HepG2 (cell line): ENCODE data around the gene SLC22A7. TPM values are rescaled to one million over a fixed set of nuclear protein-coding genes. Genes with fewer than 3 reads are reported as not detected.
A peak's percentile ranks its signal among the peaks of the same experiment; 100 is the strongest.

Experiments used
- ATAC-seq: fragments of 200-7000 bp; cut with Tn5 transposase; 3 replicates; pipeline ENCODE4 v1.9.1; 2020; ENCODE audit warnings: mild to moderate bottlenecking, moderate library complexity
- BruUV-seq: library from RNA; stranded (reverse); fragments of 400-500 nt; replicated peaks from 2 replicates; lab custom pipeline; 2021; lab: Mats Ljungman, UMichigan
- CTCF ChIA-PET: fragments of 300-600 bp; formaldehyde crosslinking; extraction: SDS; loops from one replicate; lab custom pipeline; 2021; ENCODE audit warnings: low total read pairs, inconsistent platforms, low intra/inter-chr PET ratio; lab: Yijun Ruan, JAX
- POLR2A ChIA-PET: fragments of 350-600 bp; sonication (Branson Sonifier 250); formaldehyde crosslinking; loops from one replicate; lab custom pipeline; 2020; ENCODE audit warnings: antibody characterized with exemption, inconsistent platforms; lab: Yijun Ruan, JAX
- DNase-seq: peaks from one replicate; pipeline ENCODE4 v3.0.0-alpha.2; 2015; ENCODE audit warnings: low spot score
- FAIRE-seq: peaks from 3 replicates; lab custom pipeline; 2011; peaks lifted over from hg19 to GRCh38; lab: Jason Lieb, UNC
- H2AFZ ChIP-seq: one replicate; pipeline ENCODE4 v1.6.1; 2011; ENCODE audit warnings: low read length, inconsistent platforms
- H3K27ac ChIP-seq: fragments of 300-600 bp; 3 replicates; pipeline ENCODE4 v1.8.0; 2011; ENCODE audit warnings: mixed run types, mild to moderate bottlenecking, mixed read lengths, low read length, inconsistent platforms; ENCODE audit not compliant: insufficient read depth; ENCODE audit errors: extremely low read length
- H3K27me3 ChIP-seq, 2 experiments: fragments of 200-600 bp in 1 of 2; 2 replicates in 1 of 2; 3 replicates in 1 of 2; pipeline versions ENCODE4 v1.6.0 to v1.8.0; 2011; ENCODE audit warnings: low read length in 2 of 2, mild to moderate bottlenecking in 2 of 2, moderate library complexity in 2 of 2, inconsistent platforms in 1 of 2; ENCODE audit not compliant: insufficient read depth in 2 of 2, control insufficient read depth in 1 of 2
- H3K36me3 ChIP-seq, 2 experiments: fragments of 200-600 bp in 1 of 2; replicated peaks in 1 of 2; 2 replicates in 1 of 2; 3 replicates in 1 of 2; pipeline versions ENCODE4 v1.5.1 to v1.8.0; 2011; ENCODE audit warnings: low read length in 2 of 2, inconsistent platforms in 1 of 2; ENCODE audit not compliant: insufficient read depth in 2 of 2, control insufficient read depth in 1 of 2
- H3K4me1 ChIP-seq: 2 replicates; pipeline ENCODE4 v1.5.1; 2012; ENCODE audit warnings: low read length, inconsistent platforms; ENCODE audit not compliant: insufficient read depth
- H3K4me2 ChIP-seq: 2 replicates; pipeline ENCODE4 v1.6.0; 2011; ENCODE audit warnings: low read depth, low read length, inconsistent platforms
- H3K4me3 ChIP-seq, 3 experiments: fragments of 200-600 bp in 1 of 3; sonication (generic), shearing (Covaris generic) in 1 of 3; replicated peaks in 1 of 3; 2 replicates each; pipeline ENCODE4 v1.5.1; 2011 to 2016; ENCODE audit warnings: low read length in 3 of 3, inconsistent platforms in 2 of 3, low read depth in 2 of 3, mild to moderate bottlenecking in 2 of 3, control low read depth in 1 of 3, mixed read lengths in 1 of 3; ENCODE audit not compliant: insufficient read depth in 1 of 3
- H3K79me2 ChIP-seq: one replicate; pipeline ENCODE4 v1.6.1; 2011; ENCODE audit warnings: low read length, inconsistent platforms; ENCODE audit not compliant: insufficient read depth
- H3K9ac ChIP-seq: 2 replicates; pipeline ENCODE4 v1.6.0; 2011; ENCODE audit warnings: mild to moderate bottlenecking, low read depth, low read length, inconsistent platforms; ENCODE audit not compliant: insufficient read depth
- H3K9me3 ChIP-seq: 2 replicates; pipeline ENCODE4 v1.5.1; 2012; ENCODE audit warnings: mild to moderate bottlenecking, low read length
- H4K20me1 ChIP-seq: 2 replicates; pipeline ENCODE4 v1.6.0; 2011; ENCODE audit warnings: inconsistent platforms, mild to moderate bottlenecking, low read length, moderate library complexity; ENCODE audit not compliant: insufficient read depth
- ATF7-NPFF ChIP-seq: sonication (generic); formaldehyde crosslinking; IDR thresholded peaks from 2 replicates; pipeline ENCODE4 v1.8.1; 2023; ENCODE audit warnings: mild to moderate bottlenecking, low read depth, missing genetic modification reagents, moderate library complexity
- ELF3 ChIP-seq: IDR thresholded peaks from 2 replicates; pipeline ENCODE4 v1.6.1; 2016; ENCODE audit warnings: missing genetic modification reagents, missing compliant biosample characterization
- GTF3A ChIP-seq: sonication (generic); formaldehyde crosslinking; conservative IDR thresholded peaks from 2 replicates; pipeline ENCODE4 v1.4.0; 2020; ENCODE audit warnings: mild to moderate bottlenecking, missing genetic modification reagents
- HNF4A ChIP-seq: sonication (generic); formaldehyde crosslinking; IDR thresholded peaks from 2 replicates; pipeline ENCODE4 v1.4.0; 2020; ENCODE audit warnings: missing genetic modification reagents
- MIER2 ChIP-seq: IDR thresholded peaks from 2 replicates; pipeline ENCODE4 v1.6.1; 2016; ENCODE audit warnings: missing biosample characterization, missing genetic modification reagents
- NFYC ChIP-seq: IDR thresholded peaks from 2 replicates; pipeline ENCODE4 v1.6.1; 2016; ENCODE audit warnings: missing genetic modification reagents, missing compliant biosample characterization
- POLR2AphosphoS2 ChIP-seq: IDR thresholded peaks from 2 replicates; pipeline ENCODE4 v1.6.1; 2011; ENCODE audit warnings: low read depth, low read length, improper control_type of control experiment
- RARG ChIP-seq: sonication (generic); formaldehyde crosslinking; IDR thresholded peaks from 2 replicates; pipeline ENCODE4 v1.4.0; 2020; ENCODE audit warnings: low read depth, mild to moderate bottlenecking, missing genetic modification reagents
- SALL1 ChIP-seq: sonication (generic); formaldehyde crosslinking; IDR thresholded peaks from 2 replicates; pipeline ENCODE4 v1.8.0; 2022; ENCODE audit warnings: mild to moderate bottlenecking, missing genetic modification reagents
- SOX13 ChIP-seq, 3 experiments: fragments of 450-650 bp in 1 of 3; sonication (generic) in 1 of 3; formaldehyde crosslinking in 1 of 3; IDR thresholded peaks in 2 of 3; conservative IDR thresholded peaks in 1 of 3; 2 replicates each; pipeline versions ENCODE4 v1.5.0 to v1.6.1; 2016 to 2020; ENCODE audit warnings: antibody characterized with exemption in 1 of 3, mild to moderate bottlenecking in 1 of 3, missing compliant biosample characterization in 1 of 3, missing genetic modification reagents in 1 of 3, moderate library complexity in 1 of 3
- TARDBP ChIP-seq: sonication (generic); formaldehyde crosslinking; IDR thresholded peaks from 2 replicates; pipeline ENCODE4 v1.8.0; 2022; ENCODE audit warnings: mild to moderate bottlenecking, missing genetic modification reagents
- THAP7 ChIP-seq: sonication (generic); formaldehyde crosslinking; IDR thresholded peaks from 2 replicates; pipeline ENCODE4 v1.8.1; 2023; ENCODE audit warnings: mild to moderate bottlenecking, missing genetic modification reagents
- U2AF1 ChIP-seq: fragments of 200-400 bp; formaldehyde crosslinking; optimal IDR thresholded peaks from 2 replicates; pipeline ENCODE3; 2017; ENCODE audit warnings: mild to moderate bottlenecking, low read depth, low read length
- WGBS: methylation state at CpG from one replicate; pipeline ENCODE4 v1.1.6; 2017; ENCODE audit warnings: low lambda C conversion rate; 5-methylcytosine and 5-hydroxymethylcytosine counted together
- in situ Hi-C: cut with HindIII; loops from 2 replicates; pipeline ENCODE4 v1.10.0; 2017; ENCODE audit warnings: low pct_unique_long_range_greater_than_20kb; ENCODE audit not compliant: extremely low pct_ligation_motif_present
- intact Hi-C: fragments of 100-400 bp; cut with micrococcal nuclease; formaldehyde crosslinking; loops from one replicate; pipeline ENCODE4 v1.10.0; 2022; ENCODE audit not compliant: unreplicated experiment
- polyA plus RNA-seq, 8 experiments: library from polyadenylated mRNA; depleted of rRNA in 3 of 8; stranded (reverse) in 7 of 8; unstranded in 1 of 8; fragments of >200 nt; fragmentation: Illumina TruSeq in 4 of 8; extraction: Trizol in 4 of 8; gene quantifications; 2 replicates each; pipeline versions ENCODE4 v1.2.1 to v1.2.3, GENCODE V29; 2011 to 2016; ENCODE audit warnings: low read depth in 4 of 8, missing spikeins in 1 of 8, mixed read lengths in 1 of 8; ENCODE audit not compliant: insufficient read depth in 1 of 8
- total RNA-seq, 5 experiments: library from RNA; depleted of rRNA; stranded (reverse); fragments of >200 nt; fragmentation: Illumina TruSeq; extraction: Trizol; gene quantifications; 2 replicates each; pipeline ENCODE4 v1.2.3, GENCODE V29; 2016; ENCODE audit warnings: low read depth in 1 of 5
- TF ChIP-seq, protein P1 (sequence below): sonication (generic); formaldehyde crosslinking; IDR thresholded peaks from 2 replicates; pipeline ENCODE4 v1.4.0; 2020; ENCODE audit warnings: missing genetic modification reagents
- TF ChIP-seq, protein P2 (sequence below): IDR thresholded peaks from 2 replicates; pipeline ENCODE4 v1.4.0; 2020; ENCODE audit warnings: mild to moderate bottlenecking, missing genetic modification reagents

The SLC22A7 gene
- total and polyA plus RNA-seq, 2 of the 13 experiments (the other 11 are each of a cell fraction or from before 2014, with no cell fraction given): 5.3 to 22.6 TPM

GRCh38 chr6:43274127-43274915, 23.7 kb upstream of the SLC22A7 start:
- BruUV-seq: TSS peak; percentile 85
- H3K4me3 ChIP-seq: peak overlapping the region; percentile 59 to 86 (median 78); a peak in 5 of 6 replicates
- peak; percentile 48 for FAIRE-seq
- 64% methylated on average over 9 of the region's 10 CpGs for WGBS
- peak overlapping the region; percentile 94 for H3K27ac ChIP-seq
- no peaks in the 10 kb centered on the region for H3K36me3 ChIP-seq
- H3K4me1 ChIP-seq: peaks cover 96% of the 10 kb centered on the region
- ChIA-PET POLR2A (interaction anchor here (1.6 to 20.0 kb wide), 3 partner anchors 16 to 95 kb away, joined by 5 to 314 read pairs (median 13); partner anchors contain the start of genes SLC22A7 and ZNF318), CTCF (no interaction called here)
- no peak for ATAC-seq
- H3K4me2 ChIP-seq: peak overlapping the region; percentile 93
- peaks cover 7% of the 10 kb centered on the region for H3K79me2 ChIP-seq
- DNase-seq: no peak
- no peak overlapping the region for H2AFZ ChIP-seq
- no peaks in the 10 kb centered on the region for H4K20me1 ChIP-seq
- in situ Hi-C loops (no loop called here), intact Hi-C loops (no loop called here)
- no peaks in the 10 kb centered on the region for H3K9me3 ChIP-seq
- H3K27me3 ChIP-seq: no peaks in the 10 kb centered on the region
- peak overlapping the region; percentile 97 for H3K9ac ChIP-seq
- TF ChIP-seq HNF4A (CRISPR knock-in tag) (no peak), MIER2 (0 out of 2 replicates have a peak, but pooled peaks have one; percentile 15), ATF7-NPFF (0 out of 2 replicates have a peak, but pooled peaks have one; percentile 17), GTF3A (CRISPR knock-in tag) (no peak), ELF3 (CRISPR knock-in tag) (0 out of 2 replicates have a peak, but pooled peaks have one; percentile 1), SALL1 (CRISPR knock-in tag) (peak; percentile 44; the same call in 1 of the 2 replicates), RARG (CRISPR knock-in tag) (0 out of 2 replicates have a peak, but pooled peaks have one; percentile 5), SOX13 (IDR thresholded peaks at IDR 0.05) (no peak), SOX13 (CRISPR knock-in tag; conservative IDR thresholded peaks at IDR 0.05 in 1 of 2, IDR thresholded peaks at IDR 0.05 in 1 of 2) (no peak), THAP7 (CRISPR knock-in tag) (0 out of 2 replicates have a peak, but pooled peaks have one; percentile 21), POLR2AphosphoS2 (peak; percentile 29; the same call in 1 of the 2 replicates), NFYC (no peak), TARDBP (CRISPR knock-in tag) (peak; percentile 85; the same call in 1 of the 2 replicates), U2AF1 (no peak)
- TF ChIP-seq, protein P1, sequence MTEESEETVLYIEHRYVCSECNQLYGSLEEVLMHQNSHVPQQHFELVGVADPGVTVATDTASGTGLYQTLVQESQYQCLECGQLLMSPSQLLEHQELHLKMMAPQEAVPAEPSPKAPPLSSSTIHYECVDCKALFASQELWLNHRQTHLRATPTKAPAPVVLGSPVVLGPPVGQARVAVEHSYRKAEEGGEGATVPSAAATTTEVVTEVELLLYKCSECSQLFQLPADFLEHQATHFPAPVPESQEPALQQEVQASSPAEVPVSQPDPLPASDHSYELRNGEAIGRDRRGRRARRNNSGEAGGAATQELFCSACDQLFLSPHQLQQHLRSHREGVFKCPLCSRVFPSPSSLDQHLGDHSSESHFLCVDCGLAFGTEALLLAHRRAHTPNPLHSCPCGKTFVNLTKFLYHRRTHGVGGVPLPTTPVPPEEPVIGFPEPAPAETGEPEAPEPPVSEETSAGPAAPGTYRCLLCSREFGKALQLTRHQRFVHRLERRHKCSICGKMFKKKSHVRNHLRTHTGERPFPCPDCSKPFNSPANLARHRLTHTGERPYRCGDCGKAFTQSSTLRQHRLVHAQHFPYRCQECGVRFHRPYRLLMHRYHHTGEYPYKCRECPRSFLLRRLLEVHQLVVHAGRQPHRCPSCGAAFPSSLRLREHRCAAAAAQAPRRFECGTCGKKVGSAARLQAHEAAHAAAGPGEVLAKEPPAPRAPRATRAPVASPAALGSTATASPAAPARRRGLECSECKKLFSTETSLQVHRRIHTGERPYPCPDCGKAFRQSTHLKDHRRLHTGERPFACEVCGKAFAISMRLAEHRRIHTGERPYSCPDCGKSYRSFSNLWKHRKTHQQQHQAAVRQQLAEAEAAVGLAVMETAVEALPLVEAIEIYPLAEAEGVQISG (CRISPR knock-in tag): 0 out of 2 replicates have a peak, but pooled peaks have one; percentile 31
- TF ChIP-seq, protein P2, sequence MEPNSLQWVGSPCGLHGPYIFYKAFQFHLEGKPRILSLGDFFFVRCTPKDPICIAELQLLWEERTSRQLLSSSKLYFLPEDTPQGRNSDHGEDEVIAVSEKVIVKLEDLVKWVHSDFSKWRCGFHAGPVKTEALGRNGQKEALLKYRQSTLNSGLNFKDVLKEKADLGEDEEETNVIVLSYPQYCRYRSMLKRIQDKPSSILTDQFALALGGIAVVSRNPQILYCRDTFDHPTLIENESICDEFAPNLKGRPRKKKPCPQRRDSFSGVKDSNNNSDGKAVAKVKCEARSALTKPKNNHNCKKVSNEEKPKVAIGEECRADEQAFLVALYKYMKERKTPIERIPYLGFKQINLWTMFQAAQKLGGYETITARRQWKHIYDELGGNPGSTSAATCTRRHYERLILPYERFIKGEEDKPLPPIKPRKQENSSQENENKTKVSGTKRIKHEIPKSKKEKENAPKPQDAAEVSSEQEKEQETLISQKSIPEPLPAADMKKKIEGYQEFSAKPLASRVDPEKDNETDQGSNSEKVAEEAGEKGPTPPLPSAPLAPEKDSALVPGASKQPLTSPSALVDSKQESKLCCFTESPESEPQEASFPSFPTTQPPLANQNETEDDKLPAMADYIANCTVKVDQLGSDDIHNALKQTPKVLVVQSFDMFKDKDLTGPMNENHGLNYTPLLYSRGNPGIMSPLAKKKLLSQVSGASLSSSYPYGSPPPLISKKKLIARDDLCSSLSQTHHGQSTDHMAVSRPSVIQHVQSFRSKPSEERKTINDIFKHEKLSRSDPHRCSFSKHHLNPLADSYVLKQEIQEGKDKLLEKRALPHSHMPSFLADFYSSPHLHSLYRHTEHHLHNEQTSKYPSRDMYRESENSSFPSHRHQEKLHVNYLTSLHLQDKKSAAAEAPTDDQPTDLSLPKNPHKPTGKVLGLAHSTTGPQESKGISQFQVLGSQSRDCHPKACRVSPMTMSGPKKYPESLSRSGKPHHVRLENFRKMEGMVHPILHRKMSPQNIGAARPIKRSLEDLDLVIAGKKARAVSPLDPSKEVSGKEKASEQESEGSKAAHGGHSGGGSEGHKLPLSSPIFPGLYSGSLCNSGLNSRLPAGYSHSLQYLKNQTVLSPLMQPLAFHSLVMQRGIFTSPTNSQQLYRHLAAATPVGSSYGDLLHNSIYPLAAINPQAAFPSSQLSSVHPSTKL: 0 out of 2 replicates have a peak, but pooled peaks have one; percentile 1
